Measurements from ENCODE around the gene PRKAR2A.
"Not testable (repeated sequence)": the region's sequence is repeated elsewhere in the genome, so short reads cannot be mapped to it uniquely, and the experiment has no call there.

The PRKAR2A gene

GRCh38 chr3:48778565-48778964 lies 69.1 kb downstream of the PRKAR2A start:
- not testable (repeated sequence) for DNase-seq (ENCODE audit: low read depth in 2 of 2)

GRCh38 chr3:48776854-48777253 lies 70.8 kb downstream of the PRKAR2A start:
- no peak for DNase-seq (ENCODE audit: low read depth in 2 of 2)

DNA sequence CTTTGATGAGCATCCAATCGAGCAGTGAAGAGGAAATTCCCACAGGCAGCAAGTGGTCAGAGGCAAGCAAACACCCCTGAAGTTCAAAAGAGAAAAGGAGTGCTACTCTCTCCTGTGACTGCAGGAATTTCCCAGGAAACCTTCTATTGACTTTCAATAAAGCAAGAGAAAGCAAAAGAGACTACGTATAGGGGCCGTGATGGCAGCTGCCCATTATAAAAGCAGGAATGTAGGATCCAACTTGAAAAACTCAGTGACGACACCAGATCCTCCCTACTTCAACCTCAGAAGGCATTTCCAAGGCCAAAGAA lies 77.5 kb downstream of the PRKAR2A start:
- DNase-seq (ENCODE audit: low read depth in 2 of 2) = no peak

DNA sequence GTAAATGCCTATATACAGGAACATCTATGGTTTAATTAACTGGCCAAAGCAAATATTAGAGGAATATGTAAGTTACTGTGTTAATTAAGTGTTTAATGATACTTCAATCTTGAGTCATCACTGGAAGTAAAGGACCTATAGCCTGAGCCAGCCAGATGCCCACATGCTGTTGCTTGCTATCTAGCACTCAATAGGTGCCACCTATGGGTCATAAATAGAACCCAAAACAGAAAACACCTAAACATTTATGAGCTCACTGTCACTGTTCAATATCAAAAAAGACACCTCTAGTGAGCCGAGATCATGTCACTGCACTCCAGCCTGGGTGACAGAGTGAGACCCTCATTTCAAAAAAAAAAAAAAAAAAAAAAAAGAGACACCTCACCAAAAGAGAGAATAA lies 82.3 kb downstream of the PRKAR2A start:
- DNase-seq (ENCODE audit: low read depth in 2 of 2) = no peak

DNA sequence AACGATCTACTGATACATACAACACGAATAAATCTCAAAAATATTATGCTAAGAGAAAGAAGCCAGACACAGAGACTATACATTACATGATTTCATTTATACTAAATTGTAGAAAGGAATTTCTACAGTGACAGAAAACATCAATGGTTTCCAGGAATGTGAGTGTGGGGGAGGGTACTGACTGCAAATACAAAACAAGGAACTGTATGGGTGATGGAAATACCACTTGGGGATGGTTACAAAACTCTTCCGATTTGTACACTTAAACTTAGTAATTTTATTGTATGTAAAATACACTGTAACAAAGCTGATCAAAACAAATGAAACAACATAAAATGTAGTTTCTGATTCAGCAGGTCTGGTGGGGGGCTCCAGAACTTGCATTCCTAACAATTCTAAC lies 84.9 kb downstream of the PRKAR2A start:
- no peak for DNase-seq (ENCODE audit: low read depth in 2 of 2)

GRCh38 chr3:48759991-48760540 lies 87.6 kb downstream of the PRKAR2A start:
- DNase-seq (ENCODE audit: low read depth in 2 of 2) = not testable (repeated sequence)

DNA sequence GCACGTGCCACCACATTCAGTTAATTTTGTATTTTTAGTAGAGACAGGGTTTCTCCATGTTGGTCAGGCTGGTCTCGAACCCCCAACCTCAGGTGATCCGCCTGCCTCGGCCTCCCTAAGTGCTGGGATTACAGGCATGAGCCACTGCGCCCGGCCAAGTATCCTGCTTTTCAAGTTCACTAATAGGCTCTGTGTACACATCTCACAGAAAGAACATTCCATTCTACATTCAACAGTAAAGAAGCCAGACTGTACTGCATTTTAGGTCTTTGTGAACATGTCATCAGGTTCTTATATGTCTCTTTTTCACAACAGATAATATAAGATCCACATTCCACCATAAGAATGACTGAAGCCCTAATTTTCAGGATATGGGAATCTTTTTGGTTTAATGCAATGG lies 88.1 kb downstream of the PRKAR2A start:
- not testable (repeated sequence) for DNase-seq (ENCODE audit: low read depth in 2 of 2)

- no peak for DNase-seq (ENCODE audit: low read depth in 2 of 2)
Measured at GRCh38 chr3:48759071-48759470, 88.6 kb downstream of the PRKAR2A start.

- DNase-seq (ENCODE audit: low read depth in 2 of 2) = no peak
Measured at GRCh38 chr3:48756640-48757039, 91.0 kb downstream of the PRKAR2A start.

GRCh38 chr3:48750856-48751255 lies 96.8 kb downstream of the PRKAR2A start:
- no peak for DNase-seq (ENCODE audit: low read depth in 2 of 2)

GRCh38 chr3:48748754-48749153 lies 98.9 kb downstream of the PRKAR2A start:
- no peak for DNase-seq (ENCODE audit: low read depth in 2 of 2)

DNA sequence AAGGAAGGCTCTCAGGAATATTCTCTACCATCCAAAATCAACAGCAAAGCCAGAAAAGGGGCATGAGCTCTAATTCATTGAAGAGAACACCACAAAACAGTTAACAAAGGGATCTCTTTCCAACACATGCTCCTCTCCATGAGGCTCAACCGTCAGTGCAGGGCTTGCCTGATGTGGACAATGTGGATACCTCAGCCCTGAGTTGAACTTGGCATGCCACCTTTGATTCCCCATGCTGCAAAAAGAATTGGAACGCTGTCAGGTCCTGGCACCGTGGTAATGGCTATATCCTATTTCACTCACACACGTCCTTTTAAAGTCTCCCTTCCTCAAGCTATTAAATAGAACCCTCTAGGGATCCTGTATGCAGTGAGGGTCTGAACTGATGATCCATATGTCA lies 100.0 kb downstream of the PRKAR2A start:
- no peak for DNase-seq (ENCODE audit: low read depth in 2 of 2)

- DNase-seq (ENCODE audit: low read depth in 2 of 2) = no peak
Measured at GRCh38 chr3:48747015-48747615, 100.6 kb downstream of the PRKAR2A start.

DNA sequence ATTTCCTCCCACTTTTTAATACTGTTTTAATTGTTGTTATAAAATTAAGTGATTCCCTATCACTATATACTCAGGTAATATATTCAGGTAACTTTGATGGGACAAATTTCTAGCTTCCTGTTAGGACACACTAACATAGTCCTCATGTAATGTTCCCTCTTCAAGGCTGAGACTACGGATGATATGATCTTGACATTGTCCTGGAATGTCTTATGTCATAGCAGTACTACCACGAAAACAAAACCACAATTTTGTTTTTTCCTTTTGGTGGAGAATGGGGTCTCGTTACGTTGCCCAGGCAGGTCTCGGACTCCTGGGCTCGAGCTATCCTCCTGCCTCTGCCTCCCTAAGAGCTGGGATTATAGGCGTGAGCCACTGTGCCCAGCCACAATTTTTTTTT lies 103.9 kb downstream of the PRKAR2A start:
- DNase-seq (ENCODE audit: low read depth in 2 of 2) = no peak

DNA sequence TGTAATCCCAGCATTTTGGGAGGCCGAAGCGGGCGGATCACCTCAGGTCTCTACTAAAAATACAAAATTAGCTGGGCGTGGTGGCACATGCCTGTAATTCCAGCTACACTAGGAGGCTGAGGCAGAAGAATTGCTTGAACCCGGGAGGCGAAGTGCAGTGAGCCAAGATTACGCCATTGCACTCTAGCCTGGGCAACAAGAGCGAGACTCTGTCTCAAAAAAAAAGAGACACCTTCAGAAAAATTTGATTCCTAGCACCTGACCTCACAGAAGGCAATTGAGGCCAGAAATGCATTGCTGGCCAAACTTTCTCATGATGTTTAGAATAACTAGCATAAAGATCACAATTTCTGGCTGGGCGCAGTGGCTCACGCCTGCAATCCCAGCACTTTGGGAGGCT lies 106.4 kb downstream of the PRKAR2A start:
- DNase-seq (ENCODE audit: low read depth in 2 of 2) = not testable (repeated sequence)

DNA sequence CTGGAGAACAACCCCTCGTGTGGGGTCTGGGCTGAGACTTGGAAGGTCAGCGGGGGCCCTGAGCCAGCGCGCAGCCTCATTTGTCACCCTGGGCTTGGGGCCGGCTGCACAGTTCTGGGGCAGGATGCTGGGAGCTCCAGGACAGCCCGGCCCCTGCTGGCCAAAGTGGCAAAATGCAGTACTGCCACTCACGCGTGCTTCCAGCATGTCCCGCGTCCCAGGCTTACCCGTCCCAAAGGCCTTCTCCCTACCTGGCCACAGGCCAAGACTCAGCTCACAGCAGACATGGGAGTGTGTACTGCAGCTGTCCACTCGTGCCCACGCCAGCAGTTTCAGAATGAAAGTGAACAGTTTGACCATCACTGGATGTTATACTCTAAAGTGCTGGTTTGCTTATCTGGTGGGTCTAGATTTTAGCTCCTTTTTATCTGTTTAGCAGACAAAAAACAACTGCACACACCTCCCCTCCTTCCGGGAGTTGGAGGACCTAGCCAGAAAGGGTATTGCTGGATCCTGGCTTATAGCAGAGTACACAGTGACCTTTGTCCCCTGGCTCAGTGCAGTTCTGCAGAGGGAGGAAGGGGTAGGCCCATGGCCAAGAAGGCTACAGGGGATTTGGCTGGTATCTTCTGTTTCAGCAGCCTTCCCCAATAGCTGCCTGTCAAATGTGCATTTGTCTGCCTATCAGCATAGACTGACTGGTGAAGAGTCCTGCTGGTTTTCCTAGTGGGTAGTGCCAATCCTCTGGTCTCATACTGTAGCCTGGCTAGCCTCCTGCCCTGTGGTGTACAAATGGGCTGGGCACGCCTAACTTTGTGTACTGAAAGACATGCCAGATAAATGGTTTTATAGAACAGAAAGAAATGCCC lies 107.5 kb downstream of the PRKAR2A start:
- peak; percentile 12 to 19 for DNase-seq (ENCODE audit: low read depth in 2 of 2)

DNA sequence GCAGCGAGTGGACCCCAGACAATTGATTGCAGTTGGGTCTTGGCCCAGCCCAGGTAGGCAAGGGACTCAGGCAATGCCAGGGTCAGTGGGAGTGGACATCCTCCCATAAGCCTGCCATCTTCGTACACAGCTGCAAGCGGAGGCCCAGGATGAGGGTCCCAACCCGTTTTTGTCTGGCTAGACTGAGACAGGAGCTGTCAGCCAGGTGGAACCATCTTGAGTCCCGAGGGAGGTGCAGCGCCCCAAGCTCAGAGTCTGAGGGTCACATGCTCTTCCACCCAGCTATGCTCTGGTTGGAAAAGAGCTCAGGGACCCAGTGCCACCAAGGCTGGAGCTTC lies 108.1 kb downstream of the PRKAR2A start:
- no peak for DNase-seq (ENCODE audit: low read depth in 2 of 2)

DNA sequence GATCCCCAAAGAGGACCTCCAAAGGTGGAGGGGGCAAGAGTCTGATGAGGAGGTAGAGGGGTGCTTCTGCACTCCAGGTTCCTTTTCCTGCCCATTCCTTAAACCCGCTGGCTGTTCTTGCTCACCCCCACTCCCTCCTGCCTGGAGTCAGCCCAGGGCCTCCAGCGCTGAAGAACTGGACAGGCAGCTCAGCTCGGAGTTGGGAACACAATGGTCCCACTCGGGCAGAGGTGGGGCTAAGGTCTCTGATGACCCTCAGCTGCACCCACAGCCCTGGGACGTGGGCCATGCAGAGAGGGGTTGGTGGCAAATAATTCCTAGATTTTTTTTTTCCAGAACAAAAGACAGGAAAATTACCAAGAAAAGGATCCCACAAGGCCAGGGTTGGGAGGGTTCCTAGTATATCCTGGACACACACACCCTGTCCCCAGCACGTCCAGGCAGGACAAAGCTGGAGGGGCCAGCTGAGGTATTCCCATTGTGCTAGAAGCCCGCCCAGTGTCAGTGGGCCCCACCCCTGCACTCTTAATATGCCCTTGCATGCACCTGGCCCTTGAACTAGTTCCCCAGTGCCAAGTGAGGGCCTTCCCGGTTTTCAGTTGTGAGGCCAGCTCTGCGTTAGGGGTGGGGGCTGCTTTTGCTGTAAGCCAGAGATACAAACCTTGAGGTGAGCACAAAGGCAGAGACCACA lies 108.6 kb downstream of the PRKAR2A start:
- no peak for DNase-seq (ENCODE audit: low read depth in 2 of 2)

- DNase-seq (ENCODE audit: low read depth in 2 of 2) = no peak
Measured at GRCh38 chr3:48738144-48738536, 109.5 kb downstream of the PRKAR2A start.

GRCh38 chr3:48735075-48735767 lies 112.5 kb downstream of the PRKAR2A start:
- peak; percentile 7 to 17 for DNase-seq (ENCODE audit: low read depth in 2 of 2)

GRCh38 chr3:48734541-48734940 lies 113.1 kb downstream of the PRKAR2A start:
- DNase-seq (ENCODE audit: low read depth in 2 of 2) = not testable (repeated sequence)
